Measurements from ENCODE around the gene ARAP1.
A peak's percentile ranks its signal among the peaks of the same experiment; 100 is the strongest.

- TF ChIP-seq CTCF (IDR thresholded peaks at IDR 0.05) (peak in 5 of 7 experiments; percentile 73 to 96 (median 90)), POLR2A (IDR thresholded peaks at IDR 0.05) (no peak), EP300 (IDR thresholded peaks at IDR 0.05) (no peak), POLR2AphosphoS5 (IDR thresholded peaks at IDR 0.05) (peak in 1 of 3 donors; percentile 44)
Observed at GRCh38 chr11:72724851-72725723, 27.1 kb downstream of the ARAP1 start.
